ENCODE results near the gene STK17B.
"Not testable (repeated sequence)": the region's sequence is repeated elsewhere in the genome, so short reads cannot be mapped to it uniquely, and the experiment has no call there.

STK17B gene

GRCh38 chr2:196171248-196171871, at the start of gene STK17B:
Gene STK17B (minus strand): TSS chr2:196171578. CDS start chr2:196163383, 8,195 bp downstream.
- peak; percentile 83 for FAIRE-seq

GRCh38 chr2:196220671-196221070, 49.3 kb upstream of the STK17B start:
- DNase-seq (ENCODE audit: low spot score) (no peak), FAIRE-seq (no peak)

More at GRCh38 chr2:196171248-196171871, at the start of gene STK17B:
- DNase-seq (ENCODE audit: low spot score), result peak; percentile 98

- DNase-seq (ENCODE audit: low spot score) (no peak), FAIRE-seq (no peak)
These were observed 48.3 kb upstream of the STK17B start for GRCh38 chr2:196219671-196220070.

GRCh38 chr2:196218106-196218505, 46.7 kb upstream of the STK17B start:
- no peak for DNase-seq (ENCODE audit: low spot score)
- FAIRE-seq, result no peak

GRCh38 chr2:196217116-196217515, 45.7 kb upstream of the STK17B start:
- no peak for FAIRE-seq
- no peak for DNase-seq (ENCODE audit: low spot score)

- DNase-seq (ENCODE audit: low spot score) (no peak), FAIRE-seq (no peak)
These were observed 44.0 kb upstream of the STK17B start for GRCh38 chr2:196215376-196215775.

GRCh38 chr2:196214156-196214555, 42.8 kb upstream of the STK17B start:
- no peak for FAIRE-seq
- DNase-seq (ENCODE audit: low spot score), result no peak

- no peak for FAIRE-seq
- DNase-seq (ENCODE audit: low spot score), result no peak
These were observed 42.0 kb upstream of the STK17B start for GRCh38 chr2:196213252-196213980.

- DNase-seq (ENCODE audit: low spot score) (no peak), FAIRE-seq (no peak)
These were observed 37.5 kb upstream of the STK17B start for GRCh38 chr2:196208915-196209314.

- no peak for FAIRE-seq
These were observed 35.4 kb upstream of the STK17B start for GRCh38 chr2:196206804-196207203.

GRCh38 chr2:196205881-196206435, 34.6 kb upstream of the STK17B start:
- DNase-seq (ENCODE audit: low spot score), result no peak
- FAIRE-seq, result no peak

More at GRCh38 chr2:196206804-196207203, 35.4 kb upstream of the STK17B start:
- no peak for DNase-seq (ENCODE audit: low spot score)

- no peak for DNase-seq (ENCODE audit: low spot score)
- FAIRE-seq, result no peak
These were observed 33.8 kb upstream of the STK17B start for GRCh38 chr2:196205011-196205766.

- no peak for DNase-seq (ENCODE audit: low spot score)
- FAIRE-seq, result no peak
These were observed 30.0 kb upstream of the STK17B start for GRCh38 chr2:196201229-196202009.

GRCh38 chr2:196200557-196200956, 29.2 kb upstream of the STK17B start:
- no peak for DNase-seq (ENCODE audit: low spot score)
- no peak for FAIRE-seq

GRCh38 chr2:196195758-196196157, 24.4 kb upstream of the STK17B start:
- FAIRE-seq (no peak), DNase-seq (ENCODE audit: low spot score) (no peak)

GRCh38 chr2:196195302-196195701, 23.9 kb upstream of the STK17B start:
- DNase-seq (ENCODE audit: low spot score), result no peak
- FAIRE-seq, result no peak

- DNase-seq (ENCODE audit: low spot score) (no peak), FAIRE-seq (no peak)
These were observed 20.2 kb upstream of the STK17B start for GRCh38 chr2:196191541-196191940.

GRCh38 chr2:196187898-196188458, 16.6 kb upstream of the STK17B start:
- DNase-seq (ENCODE audit: low spot score), result no peak
- FAIRE-seq, result no peak

- not testable (repeated sequence) for FAIRE-seq; DNase-seq (ENCODE audit: low spot score)
These were observed 15.9 kb upstream of the STK17B start for GRCh38 chr2:196187175-196187700.

- no peak for FAIRE-seq
- no peak for DNase-seq (ENCODE audit: low spot score)
These were observed 15.0 kb upstream of the STK17B start for GRCh38 chr2:196186266-196186980.
